Mucosa of descending colon (tissue), 3 donors: Measurements from ENCODE around the gene HASPIN. TPM values are rescaled to one million over a fixed set of nuclear protein-coding genes. Genes with fewer than 3 reads are reported as not detected.

Experiments used
- ATAC-seq: fragments of 200-7000 bp; cut with Tn5 transposase; one replicate; pipeline ENCODE4 v1.9.1; 2020; ENCODE audit warnings: mild to moderate bottlenecking, moderate library complexity
- DNase-seq, 3 donors: peaks; one replicate each; pipeline ENCODE4 v3.0.0-alpha.2; 2020
- H3K36me3 ChIP-seq: fragments of 200-600 bp; one replicate; pipeline ENCODE4 v1.8.0; 2021; ENCODE audit warnings: low read depth, mild to moderate bottlenecking
- H3K4me1 ChIP-seq: fragments of 200-600 bp; one replicate; pipeline ENCODE4 v1.8.0; 2021; ENCODE audit warnings: low read depth, mild to moderate bottlenecking
- H3K4me3 ChIP-seq: fragments of 200-600 bp; one replicate; pipeline ENCODE4 v1.8.0; 2021; ENCODE audit warnings: mild to moderate bottlenecking
- H3K9me3 ChIP-seq: fragments of 200-600 bp; one replicate; pipeline ENCODE4 v1.8.0; 2021; ENCODE audit warnings: mild to moderate bottlenecking
- intact Hi-C, 2 donors: fragments of 100-400 bp; cut with DNase I in 1 of 2; cut with micrococcal nuclease in 1 of 2; formaldehyde crosslinking; loops; one replicate each; pipeline versions ENCODE4 v1.11.0 to v1.11.1; 2022; cut with DNase I, micrococcal nuclease
- total RNA-seq, 3 donors: library from RNA; stranded (reverse); fragmentation: NEBNext Ultra II Directional in 2 of 3; extraction: Animal tissue kit (Norgen Biotek cat#: 25700) in 2 of 3; gene quantifications; one replicate each; pipeline versions ENCODE4 v1.2.1 to v1.2.4, GENCODE V29; 2021 to 2023
- TF ChIP-seq, protein P1 (sequence below): fragments of 200-600 bp; IDR thresholded peaks from one replicate; pipeline ENCODE4 v1.8.0; 2022; ENCODE audit warnings: antibody characterized with exemption, mild to moderate bottlenecking
- donor health status: DM: no; HTN: no; CAD: no; lungs with moderate emphysema.
- donor health status: DM: no; HTN: no; CAD: no.
- donor health status: DM: no; HTN: yes; CAD: no.

Gene HASPIN
- total RNA-seq, 3 donors from 2014 or later: 0.70 to 3.6 (median 1.1) TPM

DNA sequence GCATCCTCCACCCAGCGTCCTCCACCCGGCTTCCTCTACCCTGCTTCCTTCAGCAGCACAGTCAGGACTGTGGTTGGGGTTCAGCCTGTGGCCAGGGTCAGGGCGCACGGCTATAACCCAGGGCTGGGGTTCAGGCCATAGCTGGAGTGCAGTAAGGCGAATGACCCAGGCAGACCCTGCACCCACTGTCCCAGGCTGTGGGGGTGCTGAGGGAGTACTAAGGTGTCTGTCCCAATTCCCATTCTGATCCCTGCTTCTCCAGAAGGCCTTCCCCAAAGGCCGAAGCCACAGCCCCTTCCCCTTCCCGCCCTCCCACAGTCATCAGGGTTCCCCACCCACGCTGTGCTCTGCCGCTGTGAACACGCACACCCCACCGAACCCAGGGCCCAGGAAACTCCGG lies 42.6 kb upstream of the HASPIN start:
- intact Hi-C loops: no loop called here
- no peak for DNase-seq
- TF ChIP-seq, protein P1, sequence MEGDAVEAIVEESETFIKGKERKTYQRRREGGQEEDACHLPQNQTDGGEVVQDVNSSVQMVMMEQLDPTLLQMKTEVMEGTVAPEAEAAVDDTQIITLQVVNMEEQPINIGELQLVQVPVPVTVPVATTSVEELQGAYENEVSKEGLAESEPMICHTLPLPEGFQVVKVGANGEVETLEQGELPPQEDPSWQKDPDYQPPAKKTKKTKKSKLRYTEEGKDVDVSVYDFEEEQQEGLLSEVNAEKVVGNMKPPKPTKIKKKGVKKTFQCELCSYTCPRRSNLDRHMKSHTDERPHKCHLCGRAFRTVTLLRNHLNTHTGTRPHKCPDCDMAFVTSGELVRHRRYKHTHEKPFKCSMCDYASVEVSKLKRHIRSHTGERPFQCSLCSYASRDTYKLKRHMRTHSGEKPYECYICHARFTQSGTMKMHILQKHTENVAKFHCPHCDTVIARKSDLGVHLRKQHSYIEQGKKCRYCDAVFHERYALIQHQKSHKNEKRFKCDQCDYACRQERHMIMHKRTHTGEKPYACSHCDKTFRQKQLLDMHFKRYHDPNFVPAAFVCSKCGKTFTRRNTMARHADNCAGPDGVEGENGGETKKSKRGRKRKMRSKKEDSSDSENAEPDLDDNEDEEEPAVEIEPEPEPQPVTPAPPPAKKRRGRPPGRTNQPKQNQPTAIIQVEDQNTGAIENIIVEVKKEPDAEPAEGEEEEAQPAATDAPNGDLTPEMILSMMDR: no peak
- Histone ChIP-seq H3K9me3 (no peaks in the 10 kb centered on the region), H3K4me1 (no peaks in the 10 kb centered on the region), H3K4me3 (no peak overlapping the region), H3K36me3 (no peaks in the 10 kb centered on the region)
- ATAC-seq: no peak

DNA sequence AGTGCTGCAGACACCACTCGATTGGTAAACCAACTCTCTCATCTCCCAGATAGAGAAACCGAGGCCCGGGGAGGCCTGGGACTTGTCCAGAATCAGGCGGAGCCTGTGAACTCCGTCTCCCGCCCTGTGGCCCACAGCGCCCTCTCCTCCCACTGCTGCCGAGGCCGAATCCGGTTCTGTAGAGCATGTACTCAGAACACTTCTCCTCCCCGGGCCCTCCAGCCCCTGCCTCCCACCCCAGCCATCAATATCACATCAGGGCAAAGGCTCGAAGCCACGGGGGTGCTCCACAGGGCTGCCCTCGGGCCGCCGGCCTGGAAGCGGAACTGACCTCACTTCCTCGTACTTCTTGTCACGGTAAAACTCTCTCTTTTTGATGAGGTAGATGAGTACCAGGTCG lies 42.1 kb upstream of the HASPIN start:
- TF ChIP-seq, protein P1: no peak
- DNase-seq (no peak), ATAC-seq (no peak)
- Histone ChIP-seq H3K4me1 (no peaks in the 10 kb centered on the region), H3K9me3 (no peaks in the 10 kb centered on the region), H3K36me3 (no peaks in the 10 kb centered on the region), H3K4me3 (no peak overlapping the region)
- intact Hi-C loops: no loop called here

DNA sequence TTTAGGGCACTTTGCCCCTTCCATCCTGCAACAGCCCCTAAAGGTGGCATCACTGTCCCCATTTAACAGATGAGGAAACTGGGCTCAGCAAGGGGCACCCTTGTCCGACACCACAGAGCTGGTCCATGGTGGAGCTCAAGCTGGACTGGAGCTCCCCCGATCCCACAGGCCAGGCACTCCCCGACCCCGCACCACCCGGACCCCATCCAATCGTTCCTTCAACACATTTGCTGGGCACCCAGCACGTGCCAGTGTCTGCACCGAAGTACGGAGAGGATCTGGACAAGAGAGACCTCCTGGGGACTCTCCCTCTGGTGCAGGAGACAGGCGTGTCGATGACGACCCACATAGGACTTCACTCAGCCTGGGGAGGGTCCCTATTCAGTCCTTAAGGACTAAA lies 41.7 kb upstream of the HASPIN start:
- TF ChIP-seq, protein P1: no peak
- no peak for ATAC-seq
- intact Hi-C loops: no loop called here
- Histone ChIP-seq H3K4me3 (no peak overlapping the region), H3K4me1 (no peaks in the 10 kb centered on the region), H3K36me3 (no peaks in the 10 kb centered on the region), H3K9me3 (no peaks in the 10 kb centered on the region)
- no peak for DNase-seq

DNA sequence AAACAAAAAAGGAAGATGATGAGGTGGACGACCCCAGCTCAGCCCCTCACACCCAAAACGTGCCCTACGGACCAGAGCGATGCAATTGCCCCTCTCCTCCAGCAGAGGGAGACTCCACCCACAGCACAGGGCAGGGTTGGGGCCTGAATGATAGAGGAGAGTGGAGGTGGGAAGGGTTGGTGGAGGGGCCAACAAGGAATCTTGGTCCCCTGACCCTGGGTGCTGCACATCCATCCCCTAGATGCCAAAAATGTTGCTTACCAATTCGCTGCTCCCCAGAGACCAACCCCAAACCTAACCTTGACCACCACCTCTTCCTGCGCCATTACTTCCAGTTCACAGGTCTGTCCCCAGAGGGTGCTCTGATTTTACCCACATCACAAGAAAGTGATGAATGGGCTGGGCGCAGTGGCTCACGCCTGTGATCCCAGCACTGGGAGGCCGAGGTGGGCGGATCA lies 40.6 kb upstream of the HASPIN start:
- no peaks in the 10 kb centered on the region for H3K9me3 ChIP-seq
- DNase-seq (peak in 1 of 3 donors; percentile 54), ATAC-seq (peak; percentile 86)
- TF ChIP-seq, protein P1: peak; percentile 81
- H3K4me1 ChIP-seq: no peaks in the 10 kb centered on the region
- no peaks in the 10 kb centered on the region for H3K36me3 ChIP-seq
- H3K4me3 ChIP-seq: no peak overlapping the region
- intact Hi-C loops: no loop called here

DNA sequence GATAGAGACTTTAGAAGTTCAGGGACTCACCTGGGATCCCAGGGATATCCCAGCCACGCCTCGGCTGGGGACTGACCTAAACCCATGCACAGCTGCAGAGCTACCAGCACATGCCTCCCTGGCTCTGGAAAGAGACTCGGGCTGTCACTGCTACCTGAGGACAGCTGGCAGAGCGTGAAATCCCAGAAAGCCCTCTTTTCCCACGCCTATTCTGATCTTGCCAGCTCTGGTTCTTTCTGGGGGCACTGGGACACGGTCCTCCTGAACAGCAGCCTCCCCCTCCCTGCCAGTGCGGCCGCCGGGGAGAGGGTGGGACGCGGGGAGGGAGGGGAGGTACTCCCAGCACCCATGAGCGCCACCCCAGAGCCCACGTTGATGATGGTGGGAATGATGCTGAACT lies 38.5 kb upstream of the HASPIN start:
- DNase-seq (no peak), ATAC-seq (no peak)
- no peaks in the 10 kb centered on the region for H3K9me3 ChIP-seq
- TF ChIP-seq, protein P1: no peak
- no peaks in the 10 kb centered on the region for H3K36me3 ChIP-seq
- H3K4me3 ChIP-seq: no peak overlapping the region
- intact Hi-C loops: no loop called here
- no peaks in the 10 kb centered on the region for H3K4me1 ChIP-seq

DNA sequence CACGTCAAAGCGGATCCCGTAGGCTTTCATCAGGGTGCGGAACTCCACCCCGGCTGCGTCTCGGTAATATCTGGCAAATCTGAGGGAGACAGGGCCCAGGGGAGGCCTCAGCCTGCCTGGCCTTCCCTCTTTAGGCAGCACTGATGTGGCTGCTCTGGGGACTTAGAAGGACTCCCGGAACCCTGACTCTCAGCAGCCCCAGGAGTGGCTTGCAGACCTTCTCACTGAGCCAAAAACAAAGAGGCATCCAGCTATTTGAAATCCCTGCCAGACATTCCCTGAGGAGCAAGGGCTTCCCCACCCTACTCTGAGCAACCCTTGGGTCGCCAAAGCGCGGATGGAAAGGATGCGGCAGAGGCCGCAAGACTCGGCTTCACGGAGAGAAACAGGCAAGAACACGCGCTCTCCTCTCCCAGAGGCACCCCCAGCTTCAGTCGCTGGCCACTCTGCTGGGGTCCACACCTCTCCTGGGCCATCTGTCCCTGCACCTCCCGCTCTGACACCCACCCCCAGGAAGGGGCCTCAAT lies 35.6 kb upstream of the HASPIN start:
- Histone ChIP-seq H3K36me3 (no peaks in the 10 kb centered on the region), H3K4me3 (no peak overlapping the region), H3K4me1 (no peaks in the 10 kb centered on the region), H3K9me3 (no peaks in the 10 kb centered on the region)
- DNase-seq (no peak), ATAC-seq (no peak)
- intact Hi-C loops: no loop called here
- TF ChIP-seq, protein P1: no peak
